Activated CD4-positive, alpha-beta T cell treated with anti-CD3 and anti-CD28 coated beads, Interleukin-2, Interleukin-4, amounts not matched to agents 100 ng/mL and 50 ng/mL, durations not matched to agents 16 hours and 8 hours (primary cell): ENCODE measurements around the gene ZCCHC17.

Experiments used
- DNase-seq: peaks from one replicate; pipeline ENCODE4 v3.0.0-alpha.2; 2020; ENCODE audit warnings: low spot score

ZCCHC17 gene

DNA sequence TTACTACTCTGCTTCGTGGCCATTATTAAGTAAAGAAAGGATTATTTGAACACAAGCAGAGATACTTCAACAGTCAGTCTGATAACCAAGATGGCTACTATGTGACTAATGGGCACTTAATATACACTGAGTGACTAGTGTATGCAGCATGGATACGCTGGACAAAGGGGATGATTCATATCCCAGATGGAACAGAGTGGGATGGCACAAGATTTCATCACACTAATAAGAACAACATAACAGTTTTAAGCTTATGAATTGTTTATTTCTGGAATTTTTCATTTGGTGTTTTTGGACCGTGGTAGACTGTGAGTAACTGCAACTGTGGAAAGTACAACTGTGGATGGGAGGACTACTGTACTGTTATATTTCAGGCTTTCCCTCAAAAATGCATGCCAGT is 9.4 kb downstream of the ZCCHC17 start:
- DNase-seq, result no peak

DNA sequence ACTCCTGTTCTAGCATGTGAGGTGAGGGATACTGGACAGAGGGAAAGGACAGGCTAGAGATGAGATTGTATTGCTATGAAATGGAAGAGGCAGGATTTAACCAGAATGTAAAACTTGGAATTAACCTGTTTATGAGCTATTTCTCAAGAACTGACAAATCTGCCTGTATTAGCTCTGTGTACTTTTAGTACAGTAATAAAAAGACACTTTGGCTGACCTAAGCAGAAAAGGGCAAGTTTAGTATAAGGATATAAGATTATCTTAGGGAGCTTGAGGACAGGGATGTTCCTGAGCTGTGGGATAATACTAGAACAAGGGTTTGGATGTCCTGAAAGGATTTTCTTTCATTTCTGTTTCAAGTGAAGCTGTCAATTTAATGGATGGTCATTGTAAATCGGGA is 11.2 kb downstream of the ZCCHC17 start:
- DNase-seq, result no peak

DNA sequence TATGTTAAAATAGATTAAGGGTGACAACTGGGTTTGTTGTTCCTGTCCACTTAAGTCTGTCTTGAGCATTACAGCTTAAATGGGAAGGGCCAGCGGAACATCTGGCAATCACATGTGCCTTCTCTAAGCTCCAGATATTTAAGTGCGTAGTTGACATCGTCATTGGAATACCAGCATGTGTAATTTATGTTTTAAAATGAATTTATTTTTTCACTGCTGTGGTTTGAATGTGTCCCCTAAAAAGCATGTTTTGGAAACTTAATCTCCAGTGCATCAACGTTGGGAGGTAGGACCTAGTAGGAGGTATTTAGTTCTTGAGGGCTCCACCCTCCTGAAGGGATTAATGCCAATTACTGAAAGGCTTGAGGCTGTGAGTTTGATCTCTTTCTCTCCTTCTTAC is 13.4 kb downstream of the ZCCHC17 start:
- no peak for DNase-seq

DNA sequence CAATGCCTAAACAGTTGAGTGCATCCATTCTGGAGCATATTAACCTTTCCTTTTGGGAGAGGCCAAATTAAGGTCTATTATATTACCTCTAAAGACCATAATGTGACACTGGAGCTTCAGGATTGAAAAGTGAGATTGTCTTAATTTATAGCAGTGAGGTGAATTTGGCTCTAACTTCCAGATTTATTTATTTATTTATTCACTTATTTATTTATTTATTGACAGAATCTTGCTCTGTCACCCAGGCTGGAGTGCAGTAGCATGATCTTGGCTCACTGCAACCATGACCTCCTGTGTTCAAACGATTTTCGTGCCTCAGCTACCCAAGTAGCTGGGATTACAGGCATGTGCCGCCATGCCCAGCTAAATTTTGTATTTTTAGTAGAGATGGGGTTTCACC is 19.1 kb downstream of the ZCCHC17 start:
- DNase-seq, result no peak

DNA sequence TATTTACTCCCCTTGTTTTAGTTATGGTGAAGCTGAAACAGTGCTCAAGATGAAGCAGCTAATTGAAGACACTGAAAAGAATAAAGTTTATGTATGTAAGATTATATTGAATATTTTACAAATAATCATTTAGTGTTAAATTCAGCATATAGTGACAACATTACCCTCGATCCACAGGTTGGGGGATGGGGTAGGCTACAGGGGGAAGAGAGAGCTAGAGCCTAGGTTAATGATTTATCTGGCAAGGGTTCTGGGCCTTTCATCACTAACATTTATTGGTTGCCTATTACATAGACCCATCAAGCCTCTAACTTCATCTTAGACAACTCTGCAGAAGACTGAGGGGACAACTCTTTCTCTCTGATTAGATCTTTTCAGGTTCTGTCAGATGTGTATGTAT is 21.3 kb downstream of the ZCCHC17 start:
- no peak for DNase-seq

DNA sequence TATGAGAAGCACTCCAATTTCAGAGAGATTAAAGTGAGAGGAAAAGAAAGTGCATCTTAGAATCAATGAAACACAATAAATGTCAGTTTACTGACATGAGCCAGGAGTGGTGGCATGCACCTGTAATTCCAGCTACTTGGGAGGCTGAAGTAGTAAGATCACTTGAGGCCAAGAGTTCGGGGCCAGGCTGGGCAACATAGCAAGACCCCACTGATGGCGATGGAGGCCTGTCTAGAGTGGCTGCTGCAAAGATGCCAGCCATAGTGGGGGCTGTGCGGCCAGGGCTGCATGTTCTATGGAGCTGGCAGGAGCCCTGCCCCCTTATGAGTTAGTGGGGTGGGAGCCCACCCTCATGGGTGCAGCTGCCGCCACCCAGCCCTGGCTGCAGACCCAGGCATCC is 27.3 kb downstream of the ZCCHC17 start:
- DNase-seq, result no peak

DNA sequence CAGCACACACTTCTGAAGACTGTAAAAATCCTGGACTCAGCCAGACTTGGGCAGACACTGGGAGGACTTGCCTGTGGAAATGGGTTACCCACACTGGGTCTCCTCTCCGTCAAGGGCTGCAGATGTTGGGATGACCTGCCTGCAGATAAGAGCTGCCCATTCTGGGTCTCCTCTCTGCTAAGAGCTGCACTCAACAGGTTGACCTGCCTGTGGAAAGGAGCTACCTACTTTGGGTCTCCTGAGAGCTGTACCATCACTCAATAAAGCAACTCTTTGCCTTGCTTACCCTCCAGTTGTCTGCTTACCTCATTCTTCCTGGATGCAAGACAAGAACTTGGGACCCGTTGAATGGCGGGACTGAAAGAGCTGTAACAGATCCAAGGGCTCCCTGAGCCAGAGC is 28.2 kb downstream of the ZCCHC17 start:
- no peak for DNase-seq

DNA sequence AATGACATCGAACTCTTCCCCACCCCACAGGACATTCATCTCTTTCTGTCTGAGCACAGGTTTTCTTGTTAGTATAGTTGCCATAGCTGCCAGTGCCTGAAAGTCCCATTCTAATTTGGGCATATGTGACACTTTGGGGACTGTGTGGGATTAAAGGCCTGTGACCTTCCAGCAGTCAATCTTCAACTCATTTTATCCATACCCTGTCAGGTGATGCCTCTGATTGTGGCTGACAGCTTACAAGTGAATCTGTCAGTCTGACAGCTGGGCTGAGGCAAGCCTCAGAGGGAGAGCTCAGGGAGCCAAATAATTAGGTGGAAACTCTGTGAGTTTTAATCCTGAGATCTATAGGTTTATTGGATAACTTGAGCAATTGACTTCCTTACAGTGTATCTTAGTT is 29.6 kb downstream of the ZCCHC17 start:
- DNase-seq, result no peak

DNA sequence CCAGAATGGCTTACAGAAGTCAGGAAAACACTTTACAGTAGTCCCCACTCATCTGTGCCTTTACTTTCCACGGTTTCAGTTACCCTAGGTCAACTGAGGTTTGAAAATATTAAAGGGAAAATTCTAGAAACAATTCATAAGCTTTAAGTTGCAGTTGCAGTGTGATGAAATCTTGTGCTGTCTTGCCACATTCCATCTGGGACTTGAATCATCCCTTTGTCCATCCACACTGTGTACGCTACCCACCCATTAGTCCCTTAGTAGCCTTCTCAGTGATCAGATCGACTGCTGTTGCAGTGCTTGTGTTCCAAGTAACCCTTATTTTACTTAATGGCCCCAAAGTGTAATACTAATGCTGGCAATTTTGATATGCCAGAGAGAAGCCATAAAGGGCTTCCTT is 30.5 kb downstream of the ZCCHC17 start:
- DNase-seq, result no peak

DNA sequence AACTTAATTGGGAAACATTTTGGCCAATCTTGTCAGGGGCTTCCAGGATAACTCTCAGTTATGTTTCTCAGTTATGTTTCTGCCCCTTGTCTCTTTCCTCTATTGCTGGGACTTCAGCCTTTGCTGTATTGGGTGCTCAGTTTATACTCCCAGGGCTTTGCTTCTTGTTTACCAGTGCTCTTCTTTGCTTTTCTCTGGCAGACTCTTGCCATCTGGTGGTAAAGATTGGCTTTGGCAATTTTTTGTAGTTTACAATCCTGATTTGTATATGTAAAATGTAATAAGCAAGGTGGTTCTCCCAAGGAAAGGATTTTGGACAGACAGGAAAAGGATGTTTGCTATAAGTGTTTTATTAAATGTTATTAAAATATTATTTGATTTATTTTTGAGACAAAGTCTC is 38.2 kb downstream of the ZCCHC17 start:
- DNase-seq, result peak; percentile 4

DNA sequence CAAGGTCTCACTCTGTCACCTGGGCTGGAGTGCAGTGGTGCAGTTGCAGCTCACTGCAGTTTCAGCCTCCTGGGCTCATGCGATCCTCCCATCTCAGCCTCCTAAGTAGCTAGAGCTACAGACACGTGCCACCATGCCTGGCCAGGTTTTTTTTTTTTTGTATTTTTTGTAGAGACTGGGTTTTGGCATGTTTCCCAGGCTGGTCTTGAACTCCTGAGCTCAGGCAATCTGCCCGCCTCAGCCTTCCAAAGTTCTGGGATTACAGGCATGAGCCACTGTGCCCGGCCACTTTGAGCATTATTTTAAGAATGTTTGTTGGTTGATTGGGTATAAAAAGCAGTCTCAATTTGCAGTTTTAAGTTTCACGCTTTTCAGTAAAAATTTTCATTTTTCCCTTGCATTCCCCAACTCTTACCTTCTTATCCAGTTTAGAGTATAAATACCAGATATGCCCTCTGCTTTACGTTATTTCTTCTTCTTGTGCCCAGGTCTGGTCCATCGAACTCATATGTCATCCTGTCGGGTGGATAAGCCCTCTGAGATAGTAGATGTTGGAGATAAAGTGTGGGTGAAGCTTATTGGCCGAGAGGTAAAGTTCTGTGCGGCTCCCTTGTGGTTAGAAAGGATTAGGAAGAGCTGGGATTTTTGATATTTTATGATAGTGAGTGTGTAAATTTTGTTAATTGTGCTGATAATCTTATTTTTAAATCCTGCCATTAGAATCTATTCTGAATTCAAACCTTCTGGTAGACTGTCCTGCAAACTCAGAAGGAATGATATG is 40.0 kb downstream of the ZCCHC17 start:
- DNase-seq, result no peak

DNA sequence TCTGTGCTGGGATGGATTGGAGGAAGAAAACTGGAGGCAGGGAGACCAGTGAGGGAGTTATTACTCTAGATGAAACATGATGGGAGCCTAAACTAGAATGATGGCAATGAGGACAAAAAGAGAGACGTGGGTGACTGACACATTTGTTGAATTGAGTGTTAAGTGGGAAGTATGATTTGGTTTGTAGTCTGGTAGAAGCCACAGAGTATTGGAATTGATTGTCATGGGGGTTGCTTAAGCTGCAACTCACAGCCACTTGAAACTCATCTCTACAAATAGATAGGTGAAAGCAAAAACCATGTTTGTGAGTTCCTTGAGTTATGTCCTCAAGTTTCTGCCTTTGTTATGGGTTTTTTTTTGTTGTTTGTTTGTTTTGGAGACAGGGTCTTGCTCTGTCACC is 47.7 kb downstream of the ZCCHC17 start:
- no peak for DNase-seq

DNA sequence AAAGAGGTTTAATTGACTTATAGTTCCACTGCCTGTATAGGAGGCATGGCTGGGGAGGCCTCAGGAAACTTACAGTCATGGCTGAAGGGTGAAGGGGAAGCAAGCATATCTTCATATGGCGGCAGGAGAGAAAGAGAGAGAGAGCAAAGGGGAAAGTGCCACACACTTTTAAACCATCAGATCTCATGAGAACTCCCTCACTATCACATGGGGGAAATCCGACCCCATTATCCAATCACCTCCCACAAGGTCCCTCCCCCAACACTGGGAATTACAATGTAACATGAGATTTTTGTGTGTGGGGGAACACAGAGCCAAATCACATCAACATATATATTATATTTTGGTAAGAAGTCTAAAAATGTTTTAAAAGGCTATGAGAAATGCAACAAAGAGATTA is 48.8 kb downstream of the ZCCHC17 start:
- DNase-seq, result no peak

DNA sequence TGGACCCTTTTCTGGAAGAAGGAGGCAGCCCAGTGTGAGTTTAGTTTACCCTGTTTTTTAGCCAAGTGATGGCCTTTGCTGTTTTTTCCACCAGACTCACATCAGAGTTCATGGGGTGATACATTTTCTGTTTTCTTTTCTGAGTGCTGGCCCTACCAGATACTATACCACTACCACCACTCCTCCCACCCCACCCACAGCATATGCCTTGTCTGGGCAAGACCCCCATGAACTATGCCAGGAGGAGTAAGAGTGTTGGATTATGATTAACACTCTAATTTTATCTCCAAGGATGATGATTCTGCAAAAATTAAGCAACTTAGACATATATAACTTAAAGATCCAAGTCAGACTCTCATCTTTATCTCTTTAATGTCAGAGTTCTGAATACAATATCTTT is 50.0 kb downstream of the ZCCHC17 start:
- no peak for DNase-seq

DNA sequence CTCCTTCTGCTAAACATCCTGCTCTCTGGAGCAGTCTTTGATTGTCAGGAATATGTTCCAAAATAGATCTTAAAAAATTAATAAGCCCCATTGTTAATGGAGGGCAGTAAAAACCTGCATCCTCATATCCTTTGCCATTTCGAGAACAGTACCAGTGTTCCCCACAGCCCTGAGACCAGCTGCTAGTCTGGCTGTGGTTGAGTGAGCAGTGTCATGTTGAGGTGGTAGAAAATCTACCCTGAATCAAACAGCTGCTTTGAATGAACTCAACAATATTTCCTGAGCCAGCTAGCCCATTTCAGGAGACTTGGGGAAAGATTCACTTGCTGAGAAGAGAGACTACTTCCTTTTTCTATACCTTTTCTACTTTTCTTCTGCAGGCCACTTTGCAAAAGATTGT is 51.6 kb downstream of the ZCCHC17 start:
- no peak for DNase-seq

DNA sequence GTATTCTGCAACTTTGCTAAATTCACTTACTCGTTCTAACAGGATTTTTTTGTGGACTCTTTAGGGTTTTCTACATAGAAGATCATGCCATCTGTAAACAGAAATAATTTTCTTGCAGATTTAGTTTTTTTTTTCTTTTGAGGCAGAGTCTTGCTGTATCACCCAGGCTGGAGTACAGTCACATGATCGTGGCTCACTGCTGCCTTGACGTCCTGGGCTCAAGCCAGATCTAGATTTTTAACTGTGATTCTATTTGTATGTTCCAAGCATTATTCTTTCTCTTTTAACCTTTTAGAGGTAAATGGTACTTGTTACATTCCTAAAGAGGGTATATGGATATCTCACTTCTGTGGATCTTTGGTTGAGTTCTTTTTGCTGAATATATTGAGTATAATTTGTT is 57.5 kb downstream of the ZCCHC17 start:
- DNase-seq, result no peak

DNA sequence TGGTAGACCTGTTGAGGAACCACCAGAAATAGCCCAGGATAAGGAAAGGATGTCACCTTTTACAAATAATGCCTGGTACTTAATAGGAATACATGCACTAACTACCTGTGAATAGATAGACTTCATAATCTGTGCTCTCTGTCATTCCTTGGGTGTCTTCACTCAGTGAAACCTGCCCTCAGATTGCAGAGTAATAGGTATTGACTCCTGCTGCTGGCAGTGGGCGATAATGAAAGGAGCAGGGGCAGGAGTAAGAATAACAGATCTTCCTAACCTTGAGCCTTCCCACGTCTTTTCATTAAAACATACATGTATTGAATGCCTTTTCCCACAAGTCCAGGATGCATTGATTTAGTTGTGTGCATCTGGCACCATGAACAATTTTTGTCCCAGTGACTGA is 59.6 kb downstream of the ZCCHC17 start:
- DNase-seq, result no peak

DNA sequence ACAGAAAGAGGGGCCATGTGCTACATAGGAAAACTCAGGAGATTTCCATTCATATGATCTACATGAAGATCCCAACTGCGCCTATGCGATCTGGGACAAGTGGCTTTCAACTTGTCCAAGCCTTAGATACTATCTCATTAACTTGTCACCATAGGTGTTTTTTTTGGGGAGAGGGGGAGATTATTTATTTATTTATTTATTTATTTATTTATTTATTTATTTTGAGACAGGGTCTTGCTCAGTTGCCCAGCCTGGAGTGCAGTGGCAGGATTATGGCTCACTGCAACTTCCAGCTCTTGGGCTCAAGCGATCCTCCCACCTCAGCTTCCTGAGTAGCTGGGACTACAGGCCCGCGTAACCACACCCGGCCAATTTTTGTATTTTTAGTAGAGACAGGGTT is 64.8 kb downstream of the ZCCHC17 start:
- no peak for DNase-seq

DNA sequence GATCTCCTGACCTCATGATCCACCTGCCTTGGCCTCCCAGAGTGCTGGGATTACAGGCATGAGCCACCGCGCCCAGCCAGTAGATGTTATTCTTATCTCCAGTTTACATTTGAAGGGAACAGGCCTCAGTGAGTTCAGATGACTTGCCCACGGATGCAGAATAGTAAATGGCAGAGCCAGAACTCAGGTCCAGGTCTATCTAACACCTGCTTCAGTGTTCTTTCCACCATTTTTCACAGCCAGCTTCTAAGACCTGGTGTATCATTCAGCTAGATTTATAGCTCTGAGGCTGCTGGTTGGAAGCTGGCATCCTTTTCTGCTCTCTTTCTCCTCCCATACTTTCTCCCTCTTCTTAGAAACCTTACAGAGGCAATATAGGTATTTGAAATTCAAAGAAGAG is 65.2 kb downstream of the ZCCHC17 start:
- DNase-seq, result no peak

DNA sequence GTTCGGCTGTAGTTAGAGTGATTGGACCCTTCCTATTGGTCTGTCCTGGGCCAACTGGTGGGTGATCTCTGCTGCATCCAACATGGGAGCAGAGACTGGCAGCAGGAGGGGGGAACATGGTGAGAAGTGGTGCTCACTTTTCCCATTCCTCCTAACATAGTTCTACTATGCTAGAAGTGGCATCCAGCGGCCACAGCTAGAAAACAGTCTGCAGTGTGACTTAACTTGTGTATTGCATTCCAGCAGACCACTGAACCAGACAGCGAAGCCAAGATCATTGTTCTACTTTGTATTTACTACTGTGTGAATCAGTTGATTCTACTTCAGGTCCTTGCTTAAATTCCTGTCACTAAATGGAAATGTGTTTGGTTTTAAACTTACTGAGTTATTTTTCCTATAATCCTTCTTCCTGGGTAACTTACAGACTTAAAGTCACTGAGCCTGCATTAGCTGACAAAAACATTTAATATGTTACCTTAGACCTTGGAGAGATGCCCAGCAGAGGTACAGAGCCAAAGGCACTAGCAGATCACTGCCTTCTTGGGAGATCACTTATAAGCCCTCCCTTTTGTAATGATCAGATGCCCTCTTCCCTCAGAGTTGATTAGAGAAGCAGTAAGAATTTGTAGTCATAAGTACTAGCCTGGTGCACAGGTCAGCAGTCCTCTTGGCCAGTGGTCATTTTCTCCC is 67.9 kb downstream of the ZCCHC17 start:
- DNase-seq, result no peak

DNA sequence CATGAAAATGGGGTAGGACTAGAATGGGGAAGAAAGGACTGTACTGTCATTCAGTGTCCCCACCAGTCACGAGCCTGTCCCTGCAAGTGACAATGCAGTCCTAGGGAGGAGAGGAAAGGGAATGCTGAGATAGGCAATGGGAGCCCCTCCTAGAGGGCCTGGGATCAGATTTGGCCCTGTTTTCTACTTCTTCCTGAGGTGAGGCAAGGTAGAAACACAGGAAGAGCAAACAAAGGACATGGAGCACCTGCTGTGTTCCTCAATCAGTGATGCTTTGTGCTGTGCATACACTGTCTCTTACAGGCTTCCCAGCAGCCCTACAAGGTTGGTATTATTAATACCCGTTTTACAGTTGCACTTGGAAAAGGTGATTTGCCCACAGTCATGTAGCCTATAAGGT is 70.0 kb downstream of the ZCCHC17 start:
- DNase-seq, result no peak

DNA sequence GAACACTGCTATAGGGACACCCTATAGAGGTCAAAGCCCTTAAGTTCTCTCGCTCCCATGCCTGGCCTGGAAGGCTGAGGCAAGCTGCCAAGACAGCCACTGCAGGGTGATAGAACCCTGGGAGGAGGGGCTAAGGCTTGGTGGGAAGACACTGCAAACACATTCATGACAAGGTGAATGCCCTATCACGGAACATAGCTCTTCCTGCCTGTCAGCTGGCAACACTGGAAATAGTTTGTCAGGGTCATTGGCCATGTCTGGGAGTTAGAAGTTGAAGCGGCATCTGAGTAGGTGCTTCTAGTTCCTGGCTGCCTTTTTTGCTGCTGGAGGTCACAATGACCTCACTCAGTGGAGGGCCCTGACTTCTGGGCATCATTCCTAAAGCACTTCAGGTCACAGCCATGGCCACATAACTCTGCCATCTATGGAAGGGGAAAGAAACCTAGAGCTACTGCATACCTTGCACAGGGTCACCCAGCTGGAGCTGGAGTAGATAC is 71.8 kb downstream of the ZCCHC17 start:
- no peak for DNase-seq

DNA sequence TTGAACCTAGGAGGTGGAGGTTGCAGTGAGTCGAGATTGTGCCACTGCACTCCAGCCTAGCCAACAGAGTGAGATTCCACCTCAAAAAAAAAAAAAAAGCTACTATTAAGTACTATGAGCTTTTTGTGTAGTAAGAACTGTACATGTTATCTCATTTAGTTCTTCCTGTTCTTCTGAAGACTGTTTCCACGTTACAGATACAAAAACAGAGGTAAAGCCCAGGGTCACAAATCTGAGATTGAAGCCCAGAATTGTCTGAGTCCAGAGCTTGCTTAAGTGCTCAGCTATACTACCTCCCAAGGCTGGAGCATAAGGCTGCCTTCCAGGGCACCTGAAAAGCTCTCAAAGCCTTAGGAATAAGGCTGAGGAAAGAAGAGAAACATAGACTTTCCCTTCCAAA is 73.2 kb downstream of the ZCCHC17 start:
- no peak for DNase-seq

DNA sequence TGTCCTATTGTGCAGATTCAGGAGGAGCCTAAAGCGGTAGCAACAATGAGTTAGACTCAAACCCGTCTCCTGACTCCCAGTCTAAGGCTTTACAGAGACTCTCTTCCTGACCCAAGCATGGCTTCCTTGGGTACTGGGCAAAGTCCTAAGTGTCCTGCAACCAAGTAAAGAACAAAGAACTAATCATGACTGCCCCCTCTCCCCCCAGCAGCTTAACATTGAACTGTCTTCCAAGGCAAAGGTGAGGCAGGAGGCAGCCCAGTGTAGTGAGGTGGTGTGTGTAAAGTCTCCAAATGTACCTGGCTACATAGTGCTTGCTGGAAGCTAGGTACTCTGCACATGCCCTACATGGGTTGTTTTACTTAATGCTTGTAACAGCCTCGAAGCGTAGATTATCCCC is 73.7 kb downstream of the ZCCHC17 start:
- no peak for DNase-seq
